ENCODE results near the gene MGST1.

The MGST1 gene

GRCh38 chr12:16344269-16344668 lies 3.2 kb upstream of the MGST1 start:
- Mint-ChIP-seq H3K27me3 (ENCODE audit: low read depth) (peaks cover 5% of the 10 kb centered on the region), H3K4me1 (peaks cover 28% of the 10 kb centered on the region), H3K36me3 (ENCODE audit: low read depth) (no peaks in the 10 kb centered on the region), H3K4me3 (no peak overlapping the region), H3K9me3 (no peaks in the 10 kb centered on the region), H3K27ac (no peak overlapping the region)
- no peak for TF ChIP-seq CTCF (IDR thresholded peaks at IDR 0.05; ENCODE audit: unreplicated experiment in 3 of 3)

GRCh38 chr12:16345105-16345504 lies 2.3 kb upstream of the MGST1 start:
- H3K4me1 Mint-ChIP-seq = peaks cover 29% of the 10 kb centered on the region
- no peaks in the 10 kb centered on the region for H3K36me3 Mint-ChIP-seq (ENCODE audit: low read depth)
- no peak for TF ChIP-seq CTCF (IDR thresholded peaks at IDR 0.05; ENCODE audit: unreplicated experiment in 3 of 3)
- H3K27me3 Mint-ChIP-seq (ENCODE audit: low read depth) = peaks cover 5% of the 10 kb centered on the region
- H3K27ac Mint-ChIP-seq = no peak overlapping the region
- H3K4me3 Mint-ChIP-seq = no peak overlapping the region
- no peaks in the 10 kb centered on the region for H3K9me3 Mint-ChIP-seq

GRCh38 chr12:16346958-16347357 lies 487 bp upstream of the MGST1 start:
- H3K4me1 Mint-ChIP-seq = peaks cover 29% of the 10 kb centered on the region
- peak overlapping the region; percentile 51 to 67 (median 63) for H3K27ac Mint-ChIP-seq
- no peaks in the 10 kb centered on the region for H3K9me3 Mint-ChIP-seq
- H3K27me3 Mint-ChIP-seq (ENCODE audit: low read depth) = peaks cover 9% of the 10 kb centered on the region
- no peak for TF ChIP-seq CTCF (IDR thresholded peaks at IDR 0.05; ENCODE audit: unreplicated experiment in 3 of 3)
- no peaks in the 10 kb centered on the region for H3K36me3 Mint-ChIP-seq (ENCODE audit: low read depth)
- peak overlapping the region; percentile 87 to 89 (median 89) for H3K4me3 Mint-ChIP-seq

GRCh38 chr12:16348435-16349130 lies 1.1 kb downstream of the MGST1 start:
- Mint-ChIP-seq H3K4me1 (peaks cover 29% of the 10 kb centered on the region), H3K27me3 (ENCODE audit: low read depth) (peaks cover 9% of the 10 kb centered on the region), H3K9me3 (no peaks in the 10 kb centered on the region), H3K36me3 (ENCODE audit: low read depth) (peaks cover 4% of the 10 kb centered on the region), H3K4me3 (peak overlapping the region; percentile 87 to 89 (median 89)), H3K27ac (peak overlapping the region; percentile 12 to 63 (median 30))
- TF ChIP-seq CTCF (IDR thresholded peaks at IDR 0.05; ENCODE audit: unreplicated experiment in 3 of 3) = no peak

GRCh38 chr12:16349131-16349460 lies 1.7 kb downstream of the MGST1 start:
- Mint-ChIP-seq H3K4me3 (peak overlapping the region; percentile 44 to 89 (median 87)), H3K36me3 (ENCODE audit: low read depth) (peaks cover 4% of the 10 kb centered on the region), H3K9me3 (no peaks in the 10 kb centered on the region), H3K27me3 (ENCODE audit: low read depth) (peaks cover 9% of the 10 kb centered on the region), H3K4me1 (peaks cover 29% of the 10 kb centered on the region), H3K27ac (peak overlapping the region in 1 of 3 experiments; percentile 7)
- no peak for TF ChIP-seq CTCF (IDR thresholded peaks at IDR 0.05; ENCODE audit: unreplicated experiment in 3 of 3)

GRCh38 chr12:16350682-16351081 lies 3.2 kb downstream of the MGST1 start:
- no peak for TF ChIP-seq CTCF (IDR thresholded peaks at IDR 0.05; ENCODE audit: unreplicated experiment in 3 of 3)
- H3K4me1 Mint-ChIP-seq = peaks cover 29% of the 10 kb centered on the region
- peaks cover 4% of the 10 kb centered on the region for H3K36me3 Mint-ChIP-seq (ENCODE audit: low read depth)

More at GRCh38 chr12:16350682-16351081, 3.2 kb downstream of the MGST1 start:
- H3K27me3 Mint-ChIP-seq (ENCODE audit: low read depth) = peaks cover 9% of the 10 kb centered on the region
- no peaks in the 10 kb centered on the region for H3K9me3 Mint-ChIP-seq
- H3K4me3 Mint-ChIP-seq = no peak overlapping the region
- H3K27ac Mint-ChIP-seq = no peak overlapping the region

All from nephron (organoid).